ENCODE results near the gene AMIGO1.

Gene AMIGO1

DNA sequence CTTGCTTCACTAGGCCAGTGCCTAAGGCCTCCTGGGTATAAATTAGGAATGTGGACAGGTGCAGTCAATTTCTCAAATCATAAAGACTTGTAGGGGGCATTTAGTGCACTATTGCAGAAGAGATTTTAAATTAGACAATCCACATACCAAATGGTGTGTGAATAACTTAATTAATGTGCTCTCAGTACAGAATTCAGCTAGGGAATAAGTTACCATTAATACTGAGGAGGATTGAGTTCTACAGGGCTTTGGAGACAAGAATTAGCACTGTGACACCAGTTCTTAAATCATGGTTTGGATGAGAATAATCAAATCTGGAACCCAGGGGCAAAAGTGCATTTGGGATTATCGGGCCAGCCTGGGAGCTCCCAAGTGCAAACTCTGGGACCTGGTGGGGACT lies 41.5 kb downstream of the AMIGO1 start:
- TF ChIP-seq SPI1 (IDR thresholded peaks at IDR 0.05; ENCODE audit: low read depth, low read length): no peak
- TF ChIP-seq POLR2A (IDR thresholded peaks at IDR 0.05; ENCODE audit: low read depth, low read length): no peak
- FAIRE-seq (no peak), DNase-seq (ENCODE audit: insufficient read length, low spot score) (no peak)

GRCh38 chr1:109467301-109467777 lies 42.2 kb downstream of the AMIGO1 start:
- FAIRE-seq: no peak
- DNase-seq (ENCODE audit: insufficient read length, low spot score): no peak
- TF ChIP-seq POU2F2 (IDR thresholded peaks at IDR 0.05; ENCODE audit: low read depth, low read length): no peak
- TF ChIP-seq TAF1 (IDR thresholded peaks at IDR 0.05; ENCODE audit: low read depth, low read length): no peak
- no peak for TF ChIP-seq POLR2AphosphoS5 (IDR thresholded peaks at IDR 0.05; ENCODE audit: low read depth, low read length)
- TF ChIP-seq POLR2A (IDR thresholded peaks at IDR 0.05; ENCODE audit: low read depth, low read length): no peak
- TF ChIP-seq SPI1 (IDR thresholded peaks at IDR 0.05; ENCODE audit: low read depth, low read length): no peak
- TF ChIP-seq PAX5 (IDR thresholded peaks at IDR 0.05; ENCODE audit: insufficient read depth, low read length, severe bottlenecking): no peak

DNA sequence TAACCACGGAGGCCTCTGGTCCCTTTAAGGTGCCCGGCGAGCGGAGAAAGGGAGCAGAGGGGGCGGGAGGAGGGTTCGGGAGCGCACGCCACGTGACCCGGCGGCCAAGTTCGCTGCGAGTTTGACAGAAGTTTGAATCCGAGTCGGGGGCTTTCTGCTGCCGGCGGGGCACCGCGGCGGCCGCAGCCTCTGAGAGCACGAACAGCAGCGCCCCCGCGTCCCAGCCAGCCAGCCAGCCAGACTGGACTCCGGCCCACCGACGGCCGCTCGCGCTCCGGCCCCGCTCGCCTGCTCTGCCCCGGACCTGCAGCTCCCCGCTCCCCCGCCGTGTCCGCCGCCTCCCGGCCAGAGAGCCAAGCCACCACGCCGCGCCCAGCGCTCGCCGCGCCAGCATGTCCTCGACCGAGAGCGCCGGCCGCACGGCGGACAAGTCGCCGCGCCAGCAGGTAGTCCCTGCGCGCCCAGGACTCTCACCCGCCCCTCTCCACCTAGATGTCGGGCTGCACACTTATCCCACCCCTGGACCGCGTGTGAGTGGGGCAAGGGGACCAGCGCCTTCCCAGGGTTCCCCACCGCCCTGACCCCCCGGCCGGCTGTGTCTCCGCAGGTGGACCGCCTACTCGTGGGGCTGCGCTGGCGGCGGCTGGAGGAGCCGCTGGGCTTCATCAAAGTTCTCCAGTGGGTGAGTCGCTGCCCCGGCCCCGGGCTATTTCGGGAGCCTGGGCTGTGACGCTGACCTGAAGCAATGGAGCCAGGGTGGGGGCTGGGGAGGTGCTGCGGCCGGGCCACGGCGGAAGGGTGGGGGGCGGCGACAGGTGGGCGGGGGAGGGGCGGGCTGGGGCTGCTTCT lies 42.9 kb downstream of the AMIGO1 start, which contains the start of gene SYPL2:
SYPL2 (plus strand) TSS at position 95 of the 849 bp plus-strand sequence; CDS start at position 393, 298 bp downstream.
- FAIRE-seq (no peak), DNase-seq (ENCODE audit: insufficient read length, low spot score) (no peak)
- TF ChIP-seq POLR2AphosphoS5 (IDR thresholded peaks at IDR 0.05; ENCODE audit: low read depth, low read length) (no peak), POU2F2 (IDR thresholded peaks at IDR 0.05; ENCODE audit: low read depth, low read length) (no peak), TAF1 (IDR thresholded peaks at IDR 0.05; ENCODE audit: low read depth, low read length) (no peak), PAX5 (IDR thresholded peaks at IDR 0.05; ENCODE audit: insufficient read depth, low read length, severe bottlenecking) (no peak), POLR2A (IDR thresholded peaks at IDR 0.05; ENCODE audit: low read depth, low read length) (no peak), SPI1 (IDR thresholded peaks at IDR 0.05; ENCODE audit: low read depth, low read length) (no peak)

- no peak for FAIRE-seq
- TF ChIP-seq TAF1 (IDR thresholded peaks at IDR 0.05; ENCODE audit: low read depth, low read length) (no peak), POLR2A (IDR thresholded peaks at IDR 0.05; ENCODE audit: low read depth, low read length) (no peak), POU2F2 (IDR thresholded peaks at IDR 0.05; ENCODE audit: low read depth, low read length) (no peak), POLR2AphosphoS5 (IDR thresholded peaks at IDR 0.05; ENCODE audit: low read depth, low read length) (no peak), SPI1 (IDR thresholded peaks at IDR 0.05; ENCODE audit: low read depth, low read length) (no peak), PAX5 (IDR thresholded peaks at IDR 0.05; ENCODE audit: insufficient read depth, low read length, severe bottlenecking) (no peak)
- DNase-seq (ENCODE audit: insufficient read length, low spot score): no peak
Observed at GRCh38 chr1:109466125-109466451, 43.4 kb downstream of the AMIGO1 start.

- DNase-seq (ENCODE audit: insufficient read length, low spot score) (no peak), FAIRE-seq (no peak)
- TF ChIP-seq PAX5 (IDR thresholded peaks at IDR 0.05; ENCODE audit: insufficient read depth, low read length, severe bottlenecking): no peak
- TF ChIP-seq POU2F2 (IDR thresholded peaks at IDR 0.05; ENCODE audit: low read depth, low read length): no peak
- TF ChIP-seq SPI1 (IDR thresholded peaks at IDR 0.05; ENCODE audit: low read depth, low read length): no peak
- no peak for TF ChIP-seq POLR2AphosphoS5 (IDR thresholded peaks at IDR 0.05; ENCODE audit: low read depth, low read length)
- TF ChIP-seq TAF1 (IDR thresholded peaks at IDR 0.05; ENCODE audit: low read depth, low read length): no peak
- TF ChIP-seq POLR2A (IDR thresholded peaks at IDR 0.05; ENCODE audit: low read depth, low read length): no peak
Observed at GRCh38 chr1:109457819-109458218, 51.7 kb downstream of the AMIGO1 start.

- TF ChIP-seq TAF1 (IDR thresholded peaks at IDR 0.05; ENCODE audit: low read depth, low read length) (no peak), SPI1 (IDR thresholded peaks at IDR 0.05; ENCODE audit: low read depth, low read length) (no peak), POU2F2 (IDR thresholded peaks at IDR 0.05; ENCODE audit: low read depth, low read length) (no peak), PAX5 (IDR thresholded peaks at IDR 0.05; ENCODE audit: insufficient read depth, low read length, severe bottlenecking) (no peak), POLR2A (IDR thresholded peaks at IDR 0.05; ENCODE audit: low read depth, low read length) (no peak)
- DNase-seq (ENCODE audit: insufficient read length, low spot score): no peak
Observed at GRCh38 chr1:109454497-109455133, 54.9 kb downstream of the AMIGO1 start.

More at GRCh38 chr1:109454497-109455133, 54.9 kb downstream of the AMIGO1 start:
- no peak for FAIRE-seq

Data from GM12891 (cell line).